Measurements from ENCODE around the gene PLEKHG4B. TPM values are rescaled to one million over a fixed set of nuclear protein-coding genes. Genes with fewer than 3 reads are reported as not detected.

The PLEKHG4B gene
- total and polyA plus RNA-seq, 3 experiments from 2014 or later, result not detected

GRCh38 chr5:107526-107925, 15.6 kb downstream of the PLEKHG4B start:
- Histone ChIP-seq H3K4me1 (ENCODE audit: insufficient read depth, low read length) (no peaks in the 10 kb centered on the region), H3K4me3 (ENCODE audit: low read length) (no peak overlapping the region), H3K36me3 (ENCODE audit: insufficient read depth, low read length) (no peaks in the 10 kb centered on the region), H3K9me3 (ENCODE audit: low read length) (no peaks in the 10 kb centered on the region), H3K27ac (ENCODE audit: low read depth, low read length) (no peak overlapping the region), H3K27me3 (ENCODE audit: insufficient read depth, low read length, poor library complexity, severe bottlenecking) (no peaks in the 10 kb centered on the region)
- Mint-ChIP-seq H3K36me3 (no peaks in the 10 kb centered on the region), H3K4me1 (no peaks in the 10 kb centered on the region), H3K27me3 (peaks cover 7 to 28% of the 10 kb centered on the region in 2 donors), H3K4me3 (no peak overlapping the region), H3K27ac (no peak overlapping the region), H3K9me3 (peaks cover 0 to 3% (median 0%) of the 10 kb centered on the region in 5 donors)
- no peak for DNase-seq
- ChIA-PET CTCF (no interaction called here), POLR2A (no interaction called here)

- no peaks in the 10 kb centered on the region for H3K36me3 ChIP-seq (ENCODE audit: insufficient read depth, low read length)
- no peak for DNase-seq
- H3K27me3 ChIP-seq (ENCODE audit: insufficient read depth, low read length, poor library complexity, severe bottlenecking), result no peaks in the 10 kb centered on the region
- no peak overlapping the region for H3K27ac Mint-ChIP-seq
- ChIA-PET POLR2A (no interaction called here), CTCF (no interaction called here)
- H3K9me3 Mint-ChIP-seq, result peaks cover 0 to 3% (median 0%) of the 10 kb centered on the region in 5 donors
- H3K4me3 ChIP-seq (ENCODE audit: low read length), result no peak overlapping the region
- no peaks in the 10 kb centered on the region for H3K9me3 ChIP-seq (ENCODE audit: low read length)
- no peaks in the 10 kb centered on the region for H3K4me1 ChIP-seq (ENCODE audit: insufficient read depth, low read length)
- H3K36me3 Mint-ChIP-seq, result no peaks in the 10 kb centered on the region
- no peaks in the 10 kb centered on the region for H3K4me1 Mint-ChIP-seq
- H3K27me3 Mint-ChIP-seq, result peaks cover 9 to 29% of the 10 kb centered on the region in 2 donors
- H3K4me3 Mint-ChIP-seq, result no peak overlapping the region
- H3K27ac ChIP-seq (ENCODE audit: low read depth, low read length), result no peak overlapping the region
Measured at GRCh38 chr5:109826-110225, 17.9 kb downstream of the PLEKHG4B start.

GRCh38 chr5:110270-110888, 18.4 kb downstream of the PLEKHG4B start:
- no peaks in the 10 kb centered on the region for H3K27me3 ChIP-seq (ENCODE audit: insufficient read depth, low read length, poor library complexity, severe bottlenecking)
- H3K36me3 Mint-ChIP-seq, result no peaks in the 10 kb centered on the region
- CTCF ChIA-PET, result no interaction called here

GRCh38 chr5:111171-111570, 19.2 kb downstream of the PLEKHG4B start:
- DNase-seq, result no peak
- Histone ChIP-seq H3K4me3 (ENCODE audit: low read length) (no peak overlapping the region), H3K4me1 (ENCODE audit: insufficient read depth, low read length) (no peaks in the 10 kb centered on the region), H3K27ac (ENCODE audit: low read depth, low read length) (no peak overlapping the region), H3K9me3 (ENCODE audit: low read length) (no peaks in the 10 kb centered on the region), H3K36me3 (ENCODE audit: insufficient read depth, low read length) (no peaks in the 10 kb centered on the region), H3K27me3 (ENCODE audit: insufficient read depth, low read length, poor library complexity, severe bottlenecking) (no peaks in the 10 kb centered on the region)
- H3K27me3 Mint-ChIP-seq, result peaks cover 11 to 34% of the 10 kb centered on the region in 2 donors
- H3K9me3 Mint-ChIP-seq, result peaks cover 0 to 3% (median 0%) of the 10 kb centered on the region in 5 donors
- no peak overlapping the region for H3K27ac Mint-ChIP-seq
- CTCF ChIA-PET, result no interaction called here
- H3K36me3 Mint-ChIP-seq, result no peaks in the 10 kb centered on the region
- no peak overlapping the region for H3K4me3 Mint-ChIP-seq
- POLR2A ChIA-PET, result no interaction called here
- H3K4me1 Mint-ChIP-seq, result no peaks in the 10 kb centered on the region

More at GRCh38 chr5:110270-110888, 18.4 kb downstream of the PLEKHG4B start:
- Mint-ChIP-seq H3K27ac (no peak overlapping the region), H3K4me1 (no peaks in the 10 kb centered on the region), H3K4me3 (no peak overlapping the region), H3K9me3 (peaks cover 0 to 3% (median 0%) of the 10 kb centered on the region in 5 donors), H3K27me3 (peaks cover 9 to 28% of the 10 kb centered on the region in 2 donors)
- Histone ChIP-seq H3K4me1 (ENCODE audit: insufficient read depth, low read length) (no peaks in the 10 kb centered on the region), H3K9me3 (ENCODE audit: low read length) (no peaks in the 10 kb centered on the region), H3K36me3 (ENCODE audit: insufficient read depth, low read length) (no peaks in the 10 kb centered on the region), H3K4me3 (ENCODE audit: low read length) (no peak overlapping the region), H3K27ac (ENCODE audit: low read depth, low read length) (no peak overlapping the region)
- DNase-seq, result no peak
- POLR2A ChIA-PET, result no interaction called here

GRCh38 chr5:119486-120097, 27.6 kb downstream of the PLEKHG4B start:
- Mint-ChIP-seq H3K27ac (no peak overlapping the region), H3K4me1 (no peaks in the 10 kb centered on the region), H3K36me3 (no peaks in the 10 kb centered on the region), H3K4me3 (no peak overlapping the region), H3K27me3 (peaks cover 26 to 53% of the 10 kb centered on the region in 2 donors), H3K9me3 (peaks cover 6 to 13% (median 12%) of the 10 kb centered on the region in 5 donors)
- Histone ChIP-seq H3K4me3 (ENCODE audit: low read length) (no peak overlapping the region), H3K4me1 (ENCODE audit: insufficient read depth, low read length) (no peaks in the 10 kb centered on the region), H3K9me3 (ENCODE audit: low read length) (no peaks in the 10 kb centered on the region), H3K27me3 (ENCODE audit: insufficient read depth, low read length, poor library complexity, severe bottlenecking) (no peaks in the 10 kb centered on the region), H3K27ac (ENCODE audit: low read depth, low read length) (no peak overlapping the region), H3K36me3 (ENCODE audit: insufficient read depth, low read length) (no peaks in the 10 kb centered on the region)
- no peak for DNase-seq
- ChIA-PET POLR2A (no interaction called here), CTCF (no interaction called here)

GRCh38 chr5:121432-121831, 29.5 kb downstream of the PLEKHG4B start:
- Mint-ChIP-seq H3K4me3 (no peak overlapping the region), H3K36me3 (no peaks in the 10 kb centered on the region), H3K9me3 (peaks cover 12 to 23% (median 21%) of the 10 kb centered on the region in 5 donors), H3K27me3 (peaks cover 26 to 52% of the 10 kb centered on the region in 2 donors), H3K4me1 (no peaks in the 10 kb centered on the region), H3K27ac (no peak overlapping the region)
- ChIA-PET CTCF (no interaction called here), POLR2A (no interaction called here)
- no peak for DNase-seq
- Histone ChIP-seq H3K36me3 (ENCODE audit: insufficient read depth, low read length) (no peaks in the 10 kb centered on the region), H3K9me3 (ENCODE audit: low read length) (peaks cover 3% of the 10 kb centered on the region), H3K4me3 (ENCODE audit: low read length) (no peak overlapping the region), H3K27ac (ENCODE audit: low read depth, low read length) (no peak overlapping the region), H3K27me3 (ENCODE audit: insufficient read depth, low read length, poor library complexity, severe bottlenecking) (no peaks in the 10 kb centered on the region), H3K4me1 (ENCODE audit: insufficient read depth, low read length) (no peaks in the 10 kb centered on the region)

- Mint-ChIP-seq H3K36me3 (no peaks in the 10 kb centered on the region), H3K4me1 (no peaks in the 10 kb centered on the region), H3K9me3 (peaks cover 10 to 34% (median 22%) of the 10 kb centered on the region in 5 donors), H3K4me3 (no peak overlapping the region), H3K27ac (no peak overlapping the region), H3K27me3 (peaks cover 12 to 54% of the 10 kb centered on the region in 2 donors)
- Histone ChIP-seq H3K36me3 (ENCODE audit: insufficient read depth, low read length) (no peaks in the 10 kb centered on the region), H3K4me3 (ENCODE audit: low read length) (no peak overlapping the region), H3K4me1 (ENCODE audit: insufficient read depth, low read length) (no peaks in the 10 kb centered on the region), H3K27ac (ENCODE audit: low read depth, low read length) (no peak overlapping the region), H3K27me3 (ENCODE audit: insufficient read depth, low read length, poor library complexity, severe bottlenecking) (no peaks in the 10 kb centered on the region), H3K9me3 (ENCODE audit: low read length) (peaks cover 5% of the 10 kb centered on the region)
- ChIA-PET POLR2A (no interaction called here), CTCF (no interaction called here)
- DNase-seq, result no peak
Measured at GRCh38 chr5:125815-126214, 33.8 kb downstream of the PLEKHG4B start.

GRCh38 chr5:126806-127205, 34.8 kb downstream of the PLEKHG4B start:
- no peaks in the 10 kb centered on the region for H3K36me3 ChIP-seq (ENCODE audit: insufficient read depth, low read length)
- no peaks in the 10 kb centered on the region for H3K4me1 Mint-ChIP-seq
- ChIA-PET CTCF (no interaction called here), POLR2A (no interaction called here)
- H3K36me3 Mint-ChIP-seq, result no peaks in the 10 kb centered on the region
- no peak overlapping the region for H3K4me3 ChIP-seq (ENCODE audit: low read length)
- peaks cover 17 to 63% of the 10 kb centered on the region in 2 donors for H3K27me3 Mint-ChIP-seq
- H3K4me1 ChIP-seq (ENCODE audit: insufficient read depth, low read length), result no peaks in the 10 kb centered on the region
- no peak overlapping the region for H3K4me3 Mint-ChIP-seq
- DNase-seq, result no peak
- H3K27ac ChIP-seq (ENCODE audit: low read depth, low read length), result no peak overlapping the region
- no peaks in the 10 kb centered on the region for H3K27me3 ChIP-seq (ENCODE audit: insufficient read depth, low read length, poor library complexity, severe bottlenecking)
- H3K9me3 Mint-ChIP-seq, result peaks cover 8 to 28% (median 16%) of the 10 kb centered on the region in 5 donors
- no peak overlapping the region for H3K27ac Mint-ChIP-seq
- peaks cover 5% of the 10 kb centered on the region for H3K9me3 ChIP-seq (ENCODE audit: low read length)

All from CD8-positive, alpha-beta memory T cell (primary cell).